Right lobe of liver (tissue), 6 donors: ENCODE measurements around the gene CDKN2B-AS1. TPM values are rescaled to one million over a fixed set of nuclear protein-coding genes. Genes with fewer than 3 reads are reported as not detected.

ENCODE experiments used
- ATAC-seq, 4 donors: fragments of 200-7000 bp; cut with Tn5 transposase; one replicate each; pipeline ENCODE4 v1.9.1; 2020; ENCODE audit warnings: mild to moderate bottlenecking in 4 of 4, moderate library complexity in 4 of 4
- DNase-seq, 3 donors: peaks; one replicate each; pipeline ENCODE4 v3.0.0-alpha.2; 2020
- H3K27ac ChIP-seq, 3 donors: fragments of 200-600 bp; one replicate each; pipeline ENCODE4 v1.8.0; 2022
- H3K27me3 ChIP-seq, 2 donors: fragments of 200-600 bp; one replicate each; pipeline ENCODE4 v1.8.0; 2022
- H3K36me3 ChIP-seq, 4 donors: fragments of 200-600 bp; sonication (generic) in 1 of 4; one replicate each; pipeline versions ENCODE4 v1.5.1 to v1.8.0; 2017 to 2022; ENCODE audit warnings: control low read depth in 1 of 4
- H3K4me1 ChIP-seq, 4 donors: fragments of 200-600 bp; sonication (generic) in 1 of 4; one replicate each; pipeline versions ENCODE4 v1.5.1 to v1.8.0; 2017 to 2022; ENCODE audit warnings: control low read depth in 1 of 4
- H3K4me3 ChIP-seq, 3 donors: fragments of 200-600 bp; one replicate each; pipeline ENCODE4 v1.8.0; 2022
- H3K9me3 ChIP-seq, 4 donors: fragments of 200-600 bp; sonication (generic) in 1 of 4; one replicate each; pipeline versions ENCODE4 v1.5.1 to v1.8.0; 2017 to 2022; ENCODE audit warnings: control low read depth in 1 of 4
- CTCF ChIP-seq, 4 donors: fragments of 200-600 bp in 3 of 4; fragments of 450-650 bp in 1 of 4; IDR thresholded peaks; one replicate each; pipeline versions ENCODE4 v1.5.1 to v1.8.0; 2016 to 2022; ENCODE audit warnings: antibody characterized with exemption in 4 of 4, mild to moderate bottlenecking in 2 of 4
- POLR2A ChIP-seq: fragments of 450-650 bp; IDR thresholded peaks from one replicate; pipeline ENCODE4 v1.6.1; 2017; ENCODE audit warnings: antibody characterized with exemption, mild to moderate bottlenecking
- WGBS: methylation state at CpG from one replicate; pipeline ENCODE4 v1.1.6; 2018; ENCODE audit warnings: low coverage, low lambda C conversion rate; ENCODE audit not compliant: insufficient coverage; ENCODE audit errors: missing lambda C conversion rate; 5-methylcytosine and 5-hydroxymethylcytosine counted together
- intact Hi-C, 2 donors: fragments of 100-400 bp; cut with DNase I; formaldehyde crosslinking; loops; one replicate each; pipeline versions ENCODE4 v1.11.2 to v1.14.1; 2022
- total RNA-seq, 6 experiments: library from RNA; depleted of rRNA in 2 of 6; stranded (reverse); fragments of >200 nt in 2 of 6; fragmentation: NEBNext Ultra II Directional in 3 of 6; extraction: Animal tissue kit (Norgen Biotek cat#: 25700) in 3 of 6; gene quantifications; one replicate each; pipeline versions ENCODE4 v1.1.0 to v1.2.4, GENCODE V29; 2016 to 2023
- donor health status: DM: no; HTN: yes; CAD: no.
- donor health status: DM: no; HTN: no; CAD: no.
- donor health status: DM: no; HTN: no; CAD: no.
- donor health status: DM: no; HTN: yes; CAD: no.
- donor health status: DM: no; HTN: yes; CAD: no.

Gene CDKN2B-AS1
- total RNA-seq, 6 experiments from 2014 or later, result 0.13 to 0.37 (median 0.21) TPM; not detected in 2

- TF ChIP-seq CTCF (IDR thresholded peaks at IDR 0.05) (no peak), POLR2A (no peak)
- no peak overlapping the region for H3K27ac ChIP-seq
- no peak overlapping the region for H3K4me3 ChIP-seq
- H3K27me3 ChIP-seq, result peaks cover 0 to 68% of the 10 kb centered on the region in 2 donors
- H3K36me3 ChIP-seq, result no peaks in the 10 kb centered on the region
- DNase-seq, result no peak
- 20% methylated on average over 10 of the region's 10 CpGs for WGBS
- no peaks in the 10 kb centered on the region for H3K9me3 ChIP-seq
- intact Hi-C loops, result no loop called here
- peaks cover 0 to 11% (median 2%) of the 10 kb centered on the region in 4 donors for H3K4me1 ChIP-seq
- no peak for ATAC-seq
Measured at GRCh38 chr9:21967702-21968101, 26.9 kb upstream of the CDKN2B-AS1 start.

- DNase-seq, result no peak
- ATAC-seq, result no peak
- no peak overlapping the region for H3K27ac ChIP-seq
- H3K9me3 ChIP-seq, result no peaks in the 10 kb centered on the region
- no peak for TF ChIP-seq CTCF (IDR thresholded peaks at IDR 0.05)
- no peak for TF ChIP-seq POLR2A
- peaks cover 3 to 68% of the 10 kb centered on the region in 2 donors for H3K27me3 ChIP-seq
- no peak overlapping the region for H3K4me3 ChIP-seq
- no peaks in the 10 kb centered on the region for H3K36me3 ChIP-seq
- intact Hi-C loops, result no loop called here
- 4% methylated on average over 27 of the region's 41 CpGs for WGBS
- H3K4me1 ChIP-seq, result peaks cover 0 to 11% (median 2%) of the 10 kb centered on the region in 4 donors
Measured at GRCh38 chr9:21968331-21969010, 26.1 kb upstream of the CDKN2B-AS1 start.

GRCh38 chr9:21969011-21969940 lies 25.3 kb upstream of the CDKN2B-AS1 start:
- H3K9me3 ChIP-seq, result no peaks in the 10 kb centered on the region
- no peak overlapping the region for H3K27ac ChIP-seq
- peaks cover 0 to 12% (median 3%) of the 10 kb centered on the region in 4 donors for H3K4me1 ChIP-seq
- TF ChIP-seq POLR2A, result no peak
- no peak for TF ChIP-seq CTCF (IDR thresholded peaks at IDR 0.05)
- 7% methylated on average over 27 of the region's 28 CpGs for WGBS
- H3K4me3 ChIP-seq, result no peak overlapping the region
- intact Hi-C loops, result no loop called here
- no peak for DNase-seq
- H3K27me3 ChIP-seq, result peaks cover 9 to 75% of the 10 kb centered on the region in 2 donors
- ATAC-seq, result no peak
- H3K36me3 ChIP-seq, result no peaks in the 10 kb centered on the region

GRCh38 chr9:21969951-21970799 lies 24.4 kb upstream of the CDKN2B-AS1 start:
- H3K36me3 ChIP-seq, result no peaks in the 10 kb centered on the region
- no peak for DNase-seq

More at GRCh38 chr9:21969951-21970799, 24.4 kb upstream of the CDKN2B-AS1 start:
- no peak overlapping the region for H3K4me3 ChIP-seq
- H3K9me3 ChIP-seq, result no peaks in the 10 kb centered on the region
- 9% methylated on average over 23 of the region's 24 CpGs for WGBS
- H3K27me3 ChIP-seq, result peaks cover 9 to 79% of the 10 kb centered on the region in 2 donors
- intact Hi-C loops, result no loop called here
- ATAC-seq, result no peak
- no peak overlapping the region for H3K27ac ChIP-seq
- TF ChIP-seq POLR2A (no peak), CTCF (IDR thresholded peaks at IDR 0.05) (no peak)
- H3K4me1 ChIP-seq, result peaks cover 0 to 17% (median 6%) of the 10 kb centered on the region in 4 donors
